Activated CD8-positive, alpha-beta memory T cell treated with anti-CD3 and anti-CD28 coated beads for 48 hours (primary cell): ENCODE data around the gene IL13.
"Not testable (repeated sequence)": the region's sequence is repeated elsewhere in the genome, so short reads cannot be mapped to it uniquely, and the experiment has no call there.

Source experiments
- DNase-seq, 3 experiments: peaks; one replicate each; pipeline ENCODE4 v3.0.0-alpha.2; 2020; ENCODE audit warnings: low read depth in 2 of 3, low spot score in 2 of 3

Gene IL13

DNA sequence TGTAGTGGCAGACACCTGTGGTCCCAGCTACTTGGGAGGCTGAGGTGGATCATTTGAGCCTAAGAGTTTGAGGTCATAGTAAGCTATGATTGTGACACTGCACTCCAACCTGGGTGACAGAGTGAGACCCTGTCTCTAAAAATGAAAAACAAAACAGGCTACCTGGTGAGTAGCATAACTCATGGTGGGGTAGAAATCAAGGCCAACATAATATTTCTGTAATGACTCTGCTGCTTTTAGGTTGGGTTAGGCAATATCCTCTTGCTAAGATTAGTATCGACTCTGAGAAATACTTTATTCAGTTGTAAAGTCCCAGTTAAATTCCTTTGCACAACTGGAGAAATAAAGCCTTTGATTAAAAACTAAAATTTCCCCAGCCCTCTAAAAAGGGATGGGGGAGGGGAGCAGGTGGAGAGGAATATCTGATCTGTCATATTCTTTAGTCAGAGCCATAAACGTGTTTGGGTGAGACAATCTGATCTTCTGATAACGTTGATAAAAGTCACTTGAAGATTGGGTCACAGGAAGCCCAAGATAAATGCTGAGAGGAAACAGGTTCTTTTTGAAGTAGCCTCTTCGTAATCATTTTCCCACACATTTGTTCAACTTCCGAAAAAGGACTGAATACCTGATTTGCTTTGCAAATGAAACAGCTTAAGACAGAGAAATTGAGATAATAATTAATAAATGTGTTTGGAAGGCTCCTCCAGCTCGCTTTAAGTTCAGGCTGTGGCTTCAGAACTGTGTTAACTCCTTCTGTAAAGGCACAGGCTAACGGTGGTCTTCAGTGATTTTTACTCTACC is 30.8 kb downstream of the IL13 start:
- no peak for DNase-seq

DNA sequence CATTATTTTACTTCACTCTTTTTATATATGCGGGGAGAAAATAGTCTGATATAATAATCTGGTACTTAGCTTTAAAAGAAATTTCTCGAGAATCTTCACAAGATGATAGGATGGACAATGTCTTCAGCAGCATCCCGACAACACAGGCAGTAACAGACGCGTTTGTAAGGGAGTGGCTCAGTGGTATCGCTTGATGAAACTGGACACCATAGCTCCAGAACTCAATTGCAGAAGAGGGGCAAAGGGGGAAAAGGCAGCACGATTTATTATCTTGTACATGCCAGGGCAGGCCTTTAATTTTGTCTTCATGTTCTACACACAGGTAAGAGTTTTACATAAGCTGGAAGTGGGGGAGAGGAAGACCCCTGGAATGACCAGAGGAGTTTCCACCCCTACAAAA is 31.5 kb downstream of the IL13 start:
- DNase-seq: no peak

DNA sequence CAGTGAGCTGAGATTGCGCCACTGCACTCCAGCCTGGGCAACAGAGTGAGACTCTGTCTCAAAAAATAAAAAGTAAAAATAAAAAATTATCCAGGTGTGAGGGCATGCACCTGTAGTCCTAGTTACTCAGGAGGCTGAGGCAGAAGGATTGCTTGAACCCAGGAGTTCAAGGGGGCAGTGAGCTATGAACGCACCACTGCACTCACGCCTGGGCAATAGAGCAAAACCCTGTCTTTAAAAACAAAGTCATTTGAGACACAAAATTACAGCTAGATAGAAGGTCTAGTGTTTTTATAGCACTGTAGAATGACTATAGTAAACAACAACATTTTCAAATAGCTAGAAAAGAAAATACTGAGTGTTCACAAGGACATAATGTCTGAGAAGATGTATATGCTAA is 32.2 kb downstream of the IL13 start:
- DNase-seq: no peak

- DNase-seq: not testable (repeated sequence)
Measured at GRCh38 chr5:132691755-132692631, 34.0 kb downstream of the IL13 start.

DNA sequence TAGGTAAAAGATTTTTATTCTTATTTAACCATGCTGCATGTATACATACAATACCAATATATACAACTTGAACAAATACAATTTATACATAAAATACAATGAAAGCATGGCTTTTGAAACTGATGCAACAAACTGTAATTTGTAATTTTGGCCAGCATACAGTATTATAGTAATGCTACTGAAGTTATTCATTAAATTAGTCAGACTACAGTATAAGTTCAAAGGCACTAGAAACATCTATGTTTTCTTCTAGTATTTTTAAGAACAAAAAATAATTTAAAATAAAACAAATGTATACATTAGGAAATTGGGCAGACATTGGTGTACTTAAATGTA is 34.6 kb downstream of the IL13 start:
- DNase-seq: no peak

GRCh38 chr5:132695956-132696355 is 38.0 kb downstream of the IL13 start:
- DNase-seq: no peak

DNA sequence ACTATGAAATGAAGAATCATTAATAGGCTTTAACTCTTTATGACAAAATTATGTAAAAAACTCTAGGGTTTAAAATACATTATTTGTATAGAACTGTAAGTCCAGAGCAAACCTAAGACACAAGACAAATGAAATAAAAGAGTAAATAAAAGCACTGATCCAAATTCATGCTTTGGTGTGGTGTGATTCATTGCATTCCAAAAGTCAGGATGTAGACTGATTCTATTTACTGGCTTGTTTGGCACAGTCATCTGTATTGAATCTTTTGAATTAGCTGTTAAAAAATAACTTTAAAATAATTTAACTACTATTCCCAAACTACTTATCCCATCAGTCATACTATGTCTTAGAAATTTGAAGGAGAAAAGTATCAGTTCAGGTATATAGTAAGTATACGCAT is 46.9 kb downstream of the IL13 start:
- no peak for DNase-seq

- no peak for DNase-seq
Measured at GRCh38 chr5:132708645-132709044, 50.7 kb downstream of the IL13 start.
